ENCODE results near the gene CLMN. TPM values are rescaled to one million over a fixed set of nuclear protein-coding genes. Genes with fewer than 3 reads are reported as not detected.

CLMN gene
- total and polyA plus RNA-seq, 2 donors (not counting 3 experiments of a cell fraction or from before 2014, with no cell fraction given) = 0.72 to 9.6 TPM

DNA sequence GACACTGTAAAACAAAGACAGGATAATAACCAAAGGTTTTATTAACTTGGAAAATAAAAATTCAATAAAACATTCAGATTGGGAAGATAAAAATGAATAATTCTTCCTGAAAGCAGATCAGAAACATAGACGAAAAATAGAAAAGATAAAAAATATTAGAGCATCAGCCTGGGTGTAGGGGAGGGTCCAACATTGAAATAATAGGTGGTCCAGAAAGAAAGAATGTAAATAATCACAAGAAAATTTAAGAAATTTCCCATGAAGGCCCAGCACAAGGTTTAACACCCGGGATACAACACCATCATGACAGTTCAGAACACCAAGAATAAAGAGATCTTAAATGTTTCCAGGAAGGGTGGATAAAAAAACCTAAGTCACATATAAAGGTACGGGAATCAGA lies 131.3 kb downstream of the CLMN start:
- dilution Hi-C loops (cut with MboI; ENCODE audit: extremely low pct_ligation_motif_present, low sequenced_read_pairs) = no loop called here
- POLR2A ChIA-PET = no interaction called here
- Histone ChIP-seq H3K9me3 (replicated peaks; ENCODE audit: control insufficient read depth, insufficient read depth, low read length) (no peaks in the 10 kb centered on the region), H3K27me3 (ENCODE audit: control insufficient read depth in 2 of 2, insufficient read depth in 2 of 2, low read length in 2 of 2) (no peaks in the 10 kb centered on the region), H4K20me1 (replicated peaks; ENCODE audit: control insufficient read depth, extremely low read depth, insufficient read depth, low read length) (no peaks in the 10 kb centered on the region), H3K79me2 (ENCODE audit: control insufficient read depth, insufficient read depth, low read length) (no peaks in the 10 kb centered on the region), H3K4me2 (ENCODE audit: insufficient read depth, low read length) (no peak overlapping the region), H3K4me3 (replicated peaks in 1 of 3; ENCODE audit: insufficient read depth in 1 of 3, low read depth in 1 of 3, low read length in 3 of 3) (no peak overlapping the region), H2AFZ (ENCODE audit: low read depth, low read length) (no peak overlapping the region), H3K9ac (replicated peaks; ENCODE audit: extremely low read depth, insufficient read depth, low read length) (no peak overlapping the region), H3K4me1 (ENCODE audit: control insufficient read depth, extremely low read depth, insufficient read depth, low read length) (peaks cover 37% of the 10 kb centered on the region), H3K27ac (ENCODE audit: insufficient read depth, low read depth, low read length) (no peak overlapping the region), H3K9me1 (replicated peaks; ENCODE audit: control insufficient read depth, extremely low read depth, insufficient read depth, low read length) (no peaks in the 10 kb centered on the region), H3K36me3 (ENCODE audit: control insufficient read depth in 2 of 2, extremely low read depth in 1 of 2, insufficient read depth in 2 of 2, low read length in 2 of 2) (no peaks in the 10 kb centered on the region)
- no peak for FAIRE-seq
- CTCF ChIA-PET = no interaction called here
- no peak for DNase-seq (ENCODE audit: low read depth, low spot score)
- BruUV-seq (replicated peaks) = no TSS peak
- intact Hi-C loops (cut with micrococcal nuclease) = no loop called here
- no peak for TF ChIP-seq JUN (IDR thresholded peaks at IDR 0.05; ENCODE audit: borderline replicate concordance, insufficient read depth, insufficient read length, low read depth)
- TF ChIP-seq POLR2AphosphoS5 (IDR thresholded peaks at IDR 0.05; ENCODE audit: insufficient read depth, low read depth, low read length) = no peak
- TF ChIP-seq EZH2 (IDR thresholded peaks at IDR 0.05; ENCODE audit: borderline replicate concordance, low read depth, low read length, severe bottlenecking) = no peak
- no peak for TF ChIP-seq FOS (IDR thresholded peaks at IDR 0.05; ENCODE audit: borderline replicate concordance, insufficient read depth, low read length)
- TF ChIP-seq, protein P1, sequence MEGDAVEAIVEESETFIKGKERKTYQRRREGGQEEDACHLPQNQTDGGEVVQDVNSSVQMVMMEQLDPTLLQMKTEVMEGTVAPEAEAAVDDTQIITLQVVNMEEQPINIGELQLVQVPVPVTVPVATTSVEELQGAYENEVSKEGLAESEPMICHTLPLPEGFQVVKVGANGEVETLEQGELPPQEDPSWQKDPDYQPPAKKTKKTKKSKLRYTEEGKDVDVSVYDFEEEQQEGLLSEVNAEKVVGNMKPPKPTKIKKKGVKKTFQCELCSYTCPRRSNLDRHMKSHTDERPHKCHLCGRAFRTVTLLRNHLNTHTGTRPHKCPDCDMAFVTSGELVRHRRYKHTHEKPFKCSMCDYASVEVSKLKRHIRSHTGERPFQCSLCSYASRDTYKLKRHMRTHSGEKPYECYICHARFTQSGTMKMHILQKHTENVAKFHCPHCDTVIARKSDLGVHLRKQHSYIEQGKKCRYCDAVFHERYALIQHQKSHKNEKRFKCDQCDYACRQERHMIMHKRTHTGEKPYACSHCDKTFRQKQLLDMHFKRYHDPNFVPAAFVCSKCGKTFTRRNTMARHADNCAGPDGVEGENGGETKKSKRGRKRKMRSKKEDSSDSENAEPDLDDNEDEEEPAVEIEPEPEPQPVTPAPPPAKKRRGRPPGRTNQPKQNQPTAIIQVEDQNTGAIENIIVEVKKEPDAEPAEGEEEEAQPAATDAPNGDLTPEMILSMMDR (IDR thresholded peaks at IDR 0.05; ENCODE audit: extremely low read depth in 1 of 2, insufficient read depth in 1 of 2, low read depth in 1 of 2, low read length in 2 of 2) = no peak
- TF ChIP-seq MYC (IDR thresholded peaks at IDR 0.05; ENCODE audit: low read depth, low read length) = no peak
- TF ChIP-seq GATA2 (IDR thresholded peaks at IDR 0.05; ENCODE audit: insufficient read depth, insufficient read length, low read depth, low read length) = no peak
